Loucy (cell line): Measurements from ENCODE around the gene CLSTN2.

Experiments
- EZH2phosphoT487 ChIP-seq: fragments of 200-600 bp; IDR thresholded peaks from 2 replicates; pipeline ENCODE4 v1.6.1; 2018; ENCODE audit warnings: antibody characterized with exemption, mild to moderate bottlenecking, moderate library complexity, borderline replicate concordance
- TF ChIP-seq, protein P1 (sequence below): fragments of 200-600 bp; sonication (generic); conservative IDR thresholded peaks from 2 replicates; pipeline ENCODE4 v1.5.1; 2014; ENCODE audit warnings: mild to moderate bottlenecking, antibody characterized with exemption, low read length

DNA sequence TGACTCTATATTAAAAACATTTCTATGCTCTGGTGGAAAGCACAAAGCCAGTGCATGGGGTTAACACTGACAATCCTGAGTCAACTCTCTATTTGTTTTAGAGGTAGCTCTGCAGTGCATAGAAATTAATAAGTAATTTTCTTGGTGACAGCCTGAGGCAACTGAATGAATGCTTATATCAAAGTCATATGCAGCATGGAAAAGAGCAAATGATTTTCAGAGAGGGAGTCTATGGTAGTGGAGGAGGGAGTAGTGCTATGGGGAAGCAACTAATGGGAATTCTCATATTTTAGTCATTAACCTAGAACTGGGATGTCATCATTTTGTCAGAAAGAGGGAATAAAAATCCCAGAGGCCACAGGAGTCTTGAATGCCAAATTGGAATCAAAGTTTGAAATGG is 99.1 kb downstream of the CLSTN2 start:
- TF ChIP-seq, protein P1, sequence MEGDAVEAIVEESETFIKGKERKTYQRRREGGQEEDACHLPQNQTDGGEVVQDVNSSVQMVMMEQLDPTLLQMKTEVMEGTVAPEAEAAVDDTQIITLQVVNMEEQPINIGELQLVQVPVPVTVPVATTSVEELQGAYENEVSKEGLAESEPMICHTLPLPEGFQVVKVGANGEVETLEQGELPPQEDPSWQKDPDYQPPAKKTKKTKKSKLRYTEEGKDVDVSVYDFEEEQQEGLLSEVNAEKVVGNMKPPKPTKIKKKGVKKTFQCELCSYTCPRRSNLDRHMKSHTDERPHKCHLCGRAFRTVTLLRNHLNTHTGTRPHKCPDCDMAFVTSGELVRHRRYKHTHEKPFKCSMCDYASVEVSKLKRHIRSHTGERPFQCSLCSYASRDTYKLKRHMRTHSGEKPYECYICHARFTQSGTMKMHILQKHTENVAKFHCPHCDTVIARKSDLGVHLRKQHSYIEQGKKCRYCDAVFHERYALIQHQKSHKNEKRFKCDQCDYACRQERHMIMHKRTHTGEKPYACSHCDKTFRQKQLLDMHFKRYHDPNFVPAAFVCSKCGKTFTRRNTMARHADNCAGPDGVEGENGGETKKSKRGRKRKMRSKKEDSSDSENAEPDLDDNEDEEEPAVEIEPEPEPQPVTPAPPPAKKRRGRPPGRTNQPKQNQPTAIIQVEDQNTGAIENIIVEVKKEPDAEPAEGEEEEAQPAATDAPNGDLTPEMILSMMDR: no peak
- no peak for TF ChIP-seq EZH2phosphoT487
